ENCODE data around the gene ATOH7. TPM values are rescaled to one million over a fixed set of nuclear protein-coding genes. Genes with fewer than 3 reads are reported as not detected.

Gene ATOH7
- total RNA-seq, 1 experiment from 2014 or later = not detected

GRCh38 chr10:68239596-68240150 lies 7.8 kb upstream of the ATOH7 start:
- CTCF ChIA-PET = no interaction called here

GRCh38 chr10:68239069-68239468 lies 7.2 kb upstream of the ATOH7 start:
- POLR2A ChIA-PET = no interaction called here
- no peak for DNase-seq (ENCODE audit: unreplicated experiment)
- no peaks in the 10 kb centered on the region for H3K36me3 Mint-ChIP-seq (ENCODE audit: insufficient read depth, unreplicated experiment)
- no peak for TF ChIP-seq CTCF (IDR thresholded peaks at IDR 0.05; ENCODE audit: unreplicated experiment)
- intact Hi-C loops (cut with micrococcal nuclease) = no loop called here
- no peak overlapping the region for H3K27ac Mint-ChIP-seq (ENCODE audit: low read depth, unreplicated experiment)
- CTCF ChIA-PET = interaction anchor here (0.6 kb wide), 1 partner anchor 193 kb away, joined by 3 read pairs; no protein-coding TSS in a partner anchor
- H3K9me3 Mint-ChIP-seq (ENCODE audit: unreplicated experiment) = no peaks in the 10 kb centered on the region
- H3K4me3 Mint-ChIP-seq (ENCODE audit: unreplicated experiment) = no peak overlapping the region
- no TSS peak for BruUV-seq (replicated peaks)
- no peaks in the 10 kb centered on the region for H3K4me1 Mint-ChIP-seq (ENCODE audit: insufficient read depth, unreplicated experiment)
- H3K27me3 Mint-ChIP-seq (ENCODE audit: insufficient read depth, unreplicated experiment) = no peaks in the 10 kb centered on the region

More at GRCh38 chr10:68239596-68240150, 7.8 kb upstream of the ATOH7 start:
- Mint-ChIP-seq H3K9me3 (ENCODE audit: unreplicated experiment) (no peaks in the 10 kb centered on the region), H3K27me3 (ENCODE audit: insufficient read depth, unreplicated experiment) (no peaks in the 10 kb centered on the region), H3K36me3 (ENCODE audit: insufficient read depth, unreplicated experiment) (no peaks in the 10 kb centered on the region), H3K4me3 (ENCODE audit: unreplicated experiment) (no peak overlapping the region), H3K27ac (ENCODE audit: low read depth, unreplicated experiment) (no peak overlapping the region), H3K4me1 (ENCODE audit: insufficient read depth, unreplicated experiment) (no peaks in the 10 kb centered on the region)
- POLR2A ChIA-PET = no interaction called here
- intact Hi-C loops (cut with micrococcal nuclease) = no loop called here
- no TSS peak for BruUV-seq (replicated peaks)
- no peak for TF ChIP-seq CTCF (IDR thresholded peaks at IDR 0.05; ENCODE audit: unreplicated experiment)
- DNase-seq (ENCODE audit: unreplicated experiment) = no peak

GRCh38 chr10:68238371-68238770 lies 6.5 kb upstream of the ATOH7 start:
- Mint-ChIP-seq H3K27ac (ENCODE audit: low read depth, unreplicated experiment) (no peak overlapping the region), H3K4me3 (ENCODE audit: unreplicated experiment) (no peak overlapping the region)
- CTCF ChIA-PET = interaction anchor here (0.6 kb wide), 1 partner anchor 193 kb away, joined by 3 read pairs; no protein-coding TSS in a partner anchor

GRCh38 chr10:68237173-68237572 lies 5.3 kb upstream of the ATOH7 start:
- Mint-ChIP-seq H3K27ac (ENCODE audit: low read depth, unreplicated experiment) (no peak overlapping the region), H3K9me3 (ENCODE audit: unreplicated experiment) (no peaks in the 10 kb centered on the region), H3K27me3 (ENCODE audit: insufficient read depth, unreplicated experiment) (peaks cover 3% of the 10 kb centered on the region), H3K36me3 (ENCODE audit: insufficient read depth, unreplicated experiment) (no peaks in the 10 kb centered on the region), H3K4me1 (ENCODE audit: insufficient read depth, unreplicated experiment) (no peaks in the 10 kb centered on the region), H3K4me3 (ENCODE audit: unreplicated experiment) (no peak overlapping the region)
- intact Hi-C loops (cut with micrococcal nuclease) = no loop called here
- DNase-seq (ENCODE audit: unreplicated experiment) = no peak
- POLR2A ChIA-PET = no interaction called here
- CTCF ChIA-PET = interaction anchor here (0.8 to 0.9 kb wide), 2 partner anchors 65 to 66 kb away, joined by 3 read pairs; no protein-coding TSS in a partner anchor
- TF ChIP-seq CTCF (IDR thresholded peaks at IDR 0.05; ENCODE audit: unreplicated experiment) = no peak
- BruUV-seq (replicated peaks) = no TSS peak

More at GRCh38 chr10:68238371-68238770, 6.5 kb upstream of the ATOH7 start:
- no peaks in the 10 kb centered on the region for H3K27me3 Mint-ChIP-seq (ENCODE audit: insufficient read depth, unreplicated experiment)
- no peaks in the 10 kb centered on the region for H3K9me3 Mint-ChIP-seq (ENCODE audit: unreplicated experiment)
- POLR2A ChIA-PET = no interaction called here
- no peaks in the 10 kb centered on the region for H3K36me3 Mint-ChIP-seq (ENCODE audit: insufficient read depth, unreplicated experiment)
- intact Hi-C loops (cut with micrococcal nuclease) = no loop called here
- BruUV-seq (replicated peaks) = no TSS peak
- TF ChIP-seq CTCF (IDR thresholded peaks at IDR 0.05; ENCODE audit: unreplicated experiment) = no peak
- no peaks in the 10 kb centered on the region for H3K4me1 Mint-ChIP-seq (ENCODE audit: insufficient read depth, unreplicated experiment)
- DNase-seq (ENCODE audit: unreplicated experiment) = no peak
